H1 (cell line): Measurements from ENCODE around the gene MOB1B. TPM values are rescaled to one million over a fixed set of nuclear protein-coding genes. Genes with fewer than 3 reads are reported as not detected.
"Not testable (repeated sequence)": the region's sequence is repeated elsewhere in the genome, so short reads cannot be mapped to it uniquely, and the experiment has no call there.

Experiments
- CTCF ChIA-PET: fragments of 300-600 bp; sonication (Branson Sonifier 250); formaldehyde crosslinking; loops from one replicate; lab custom pipeline; 2021; ENCODE audit not compliant: partially characterized antibody; lab: Charles Lee
- POLR2A ChIA-PET: fragments of 300-600 bp; sonication (Branson Sonifier 250); formaldehyde crosslinking; loops from one replicate; lab custom pipeline; 2021; ENCODE audit warnings: inconsistent platforms; ENCODE audit not compliant: partially characterized antibody; lab: Charles Lee
- DNase-seq, 2 experiments: peaks; one replicate each; pipeline versions ENCODE4 v3.0.0 to v3.0.0-alpha.2; 2010 to 2022; ENCODE audit warnings: low spot score in 2 of 2, low read depth in 1 of 2, mixed read lengths in 1 of 2
- FAIRE-seq: peaks from 2 replicates; lab custom pipeline; 2011; peaks lifted over from hg19 to GRCh38; lab: Jason Lieb, UNC
- H2AFZ ChIP-seq: 2 replicates; pipeline ENCODE4 v1.8.1; 2012; ENCODE audit warnings: low read length, inconsistent platforms
- H2AK5ac ChIP-seq: 2 replicates; pipeline ENCODE4 v1.6.1; 2013; ENCODE audit warnings: low read depth, low read length
- H2BK120ac ChIP-seq: replicated peaks from 2 replicates; pipeline ENCODE3; 2013; ENCODE audit warnings: low read depth, low read length, inconsistent platforms
- H2BK12ac ChIP-seq: 2 replicates; pipeline ENCODE4 v1.6.1; 2013; ENCODE audit warnings: low read depth, low read length
- H2BK15ac ChIP-seq: 2 replicates; pipeline ENCODE4 v1.6.1; 2013; ENCODE audit warnings: low read length
- H2BK20ac ChIP-seq: 2 replicates; pipeline ENCODE4 v1.6.1; 2013; ENCODE audit warnings: low read length
- H2BK5ac ChIP-seq: 2 replicates; pipeline ENCODE4 v1.6.1; 2013; ENCODE audit warnings: low read depth, low read length
- H3K14ac ChIP-seq: 2 replicates; pipeline ENCODE4 v1.6.1; 2013; ENCODE audit warnings: inconsistent platforms; ENCODE audit not compliant: insufficient read length
- H3K18ac ChIP-seq: 2 replicates; pipeline ENCODE4 v1.6.1; 2013; ENCODE audit warnings: low read length; ENCODE audit errors: extremely low read depth
- H3K23ac ChIP-seq: 2 replicates; pipeline ENCODE4 v1.6.1; 2013; ENCODE audit warnings: inconsistent platforms; ENCODE audit not compliant: insufficient read length
- H3K23me2 ChIP-seq: 2 replicates; pipeline ENCODE4 v1.6.1; 2013; ENCODE audit warnings: low read depth, low read length
- H3K27ac ChIP-seq: 2 replicates; pipeline ENCODE4 v1.6.1; 2011; ENCODE audit warnings: low read depth, low read length, inconsistent platforms
- H3K27me3 ChIP-seq, 4 experiments: replicated peaks in 1 of 4; 1 replicate in 1 of 4; 2 replicates in 3 of 4; pipeline versions ENCODE4 v1.6.1 to v1.8.1; 2011 to 2013; ENCODE audit warnings: low read length in 3 of 4, mild to moderate bottlenecking in 3 of 4, inconsistent platforms in 2 of 4, mixed read lengths in 2 of 4, moderate library complexity in 1 of 4; ENCODE audit not compliant: control insufficient read depth in 3 of 4, insufficient read depth in 3 of 4; ENCODE audit errors: extremely low read depth in 1 of 4
- H3K36me3 ChIP-seq, 4 experiments: 2 replicates each; pipeline versions ENCODE4 v1.6.1 to v1.8.1; 2011 to 2013; ENCODE audit warnings: mild to moderate bottlenecking in 4 of 4, low read length in 3 of 4, moderate library complexity in 2 of 4, control low read depth in 1 of 4, inconsistent platforms in 1 of 4; ENCODE audit not compliant: insufficient read depth in 4 of 4, control insufficient read depth in 2 of 4
- H3K4ac ChIP-seq: replicated peaks from 2 replicates; pipeline ENCODE3; 2013; ENCODE audit warnings: low read length, low read depth, mixed read lengths, inconsistent platforms; ENCODE audit not compliant: insufficient read length
- H3K4me1 ChIP-seq, 4 experiments: replicated peaks in 1 of 4; 1 replicate in 1 of 4; 2 replicates in 3 of 4; pipeline versions ENCODE4 v1.6.1 to v1.8.1; 2011 to 2013; ENCODE audit warnings: low read length in 3 of 4, inconsistent platforms in 2 of 4, mixed read lengths in 1 of 4; ENCODE audit not compliant: insufficient read depth in 4 of 4, control insufficient read depth in 3 of 4
- H3K4me2 ChIP-seq, 2 experiments: 2 replicates each; pipeline versions ENCODE4 v1.6.1 to v1.8.1; 2011 to 2013; ENCODE audit warnings: low read depth in 2 of 2, low read length in 2 of 2, control low read depth in 1 of 2, inconsistent platforms in 1 of 2, mild to moderate bottlenecking in 1 of 2; ENCODE audit not compliant: insufficient read depth in 1 of 2
- H3K4me3 ChIP-seq, 4 experiments: fragments of 200-600, 300-600 bp in 1 of 4; sonication (generic), shearing (Covaris generic), sonication (Bioruptor Twin) in 1 of 4; 2 replicates each; pipeline versions ENCODE4 v1.5.1 to v1.8.1; 2011 to 2016; ENCODE audit warnings: low read length in 4 of 4, low read depth in 3 of 4, control low read depth in 2 of 4, inconsistent platforms in 2 of 4, mild to moderate bottlenecking in 2 of 4, mixed read lengths in 1 of 4, moderate library complexity in 1 of 4; ENCODE audit not compliant: insufficient read depth in 2 of 4; ENCODE audit errors: extremely low read depth in 1 of 4
- H3K56ac ChIP-seq: replicated peaks from 2 replicates; pipeline ENCODE3; 2013; ENCODE audit warnings: low read depth, mild to moderate bottlenecking, mixed read lengths, low read length, inconsistent platforms; ENCODE audit not compliant: insufficient read length
- H3K79me1 ChIP-seq: 2 replicates; pipeline ENCODE4 v1.6.1; 2013; ENCODE audit warnings: low read depth, low read length, control low read depth
- H3K79me2 ChIP-seq, 2 experiments: 2 replicates each; pipeline versions ENCODE4 v1.6.1 to v1.8.1; 2012 to 2013; ENCODE audit warnings: low read length in 2 of 2, mild to moderate bottlenecking in 2 of 2, inconsistent platforms in 1 of 2; ENCODE audit not compliant: insufficient read depth in 2 of 2, control insufficient read depth in 1 of 2
- H3K9ac ChIP-seq, 4 experiments: replicated peaks in 1 of 4; 1 replicate in 1 of 4; 2 replicates in 3 of 4; pipeline versions ENCODE4 v1.6.1 to v1.8.1; 2011 to 2013; ENCODE audit warnings: low read depth in 3 of 4, low read length in 3 of 4, control low read depth in 2 of 4, mild to moderate bottlenecking in 2 of 4, moderate library complexity in 2 of 4, inconsistent platforms in 1 of 4; ENCODE audit errors: extremely low read depth in 1 of 4
- H3K9me3 ChIP-seq, 2 experiments: 2 replicates each; pipeline versions ENCODE4 v1.6.1 to v1.8.1; 2012 to 2013; ENCODE audit warnings: mild to moderate bottlenecking in 2 of 2, moderate library complexity in 2 of 2, control low read depth in 1 of 2, inconsistent platforms in 1 of 2, low read depth in 1 of 2, low read length in 1 of 2, mixed read lengths in 1 of 2; ENCODE audit not compliant: insufficient read depth in 2 of 2
- H4K20me1 ChIP-seq, 2 experiments: replicated peaks in 1 of 2; 2 replicates each; pipeline versions ENCODE3 to v1.8.1; 2011 to 2013; ENCODE audit warnings: inconsistent platforms in 2 of 2, low read length in 2 of 2, mild to moderate bottlenecking in 1 of 2; ENCODE audit not compliant: insufficient read depth in 2 of 2, control insufficient read depth in 1 of 2
- H4K5ac ChIP-seq: 2 replicates; pipeline ENCODE4 v1.6.1; 2013; ENCODE audit warnings: low read length, low read depth, mixed read lengths, inconsistent platforms; ENCODE audit not compliant: insufficient read length
- H4K8ac ChIP-seq: 2 replicates; pipeline ENCODE4 v1.8.0; 2013; ENCODE audit warnings: mild to moderate bottlenecking, moderate library complexity, low read length, inconsistent platforms; ENCODE audit not compliant: insufficient read depth; ENCODE audit errors: extremely low read depth
- H4K91ac ChIP-seq: replicated peaks from 2 replicates; pipeline ENCODE3; 2013; ENCODE audit warnings: low read length, mixed read lengths, inconsistent platforms; ENCODE audit not compliant: insufficient read length
- WGBS, 2 experiments: shearing (Covaris generic) in 1 of 2; methylation state at CpG; one replicate each; pipeline versions ENCODE4 v1.1.6 to v1.1.7; 2013 to 2015; ENCODE audit warnings: low lambda C conversion rate in 2 of 2, mixed read lengths in 2 of 2, inconsistent platforms in 1 of 2, low coverage in 1 of 2, missing lambda C conversion rate in 1 of 2; ENCODE audit not compliant: insufficient replicate concordance in 2 of 2, insufficient coverage in 1 of 2, insufficient read length in 1 of 2; ENCODE audit errors: extremely low coverage in 1 of 2, missing lambda C conversion rate in 1 of 2; 5-methylcytosine and 5-hydroxymethylcytosine counted together
- polyA plus RNA-seq, 7 experiments: library from polyadenylated mRNA; depleted of rRNA in 3 of 7; stranded (reverse) in 5 of 7; unstranded in 2 of 7; fragments of >200 nt in 5 of 7; fragments of 200-250 nt in 2 of 7; gene quantifications; 1 replicate in 5 of 7; 2 replicates in 1 of 7; 4 replicates in 1 of 7; pipeline versions ENCODE4 v1.2.1 to v1.2.3, GENCODE V29; 2011 to 2013; ENCODE audit warnings: missing spikeins in 2 of 7, mixed read lengths in 2 of 7
- total RNA-seq: library from RNA; stranded (reverse); fragmentation: NEBNext Ultra II Directional; extraction: Animal tissue kit (Norgen Biotek cat#: 25700); gene quantifications from 2 replicates; pipeline ENCODE4 v1.2.1, GENCODE V29; 2021

MOB1B gene
- total and polyA plus RNA-seq, 2 of the 8 experiments (the other 6 are each of a cell fraction or from before 2014, with no cell fraction given), result 3.8 to 33.5 TPM

GRCh38 chr4:71001363-71001762, 99.2 kb downstream of the MOB1B start:
- H2BK15ac ChIP-seq, H2AFZ ChIP-seq, H3K9me3 ChIP-seq, H3K27ac ChIP-seq, H3K9ac ChIP-seq, H3K14ac ChIP-seq, H3K4me2 ChIP-seq, H2BK5ac ChIP-seq, H3K56ac ChIP-seq, H3K4me3 ChIP-seq, H3K79me1 ChIP-seq, H3K23me2 ChIP-seq, H3K27me3 ChIP-seq, DNase-seq, H2AK5ac ChIP-seq, H4K91ac ChIP-seq, H2BK12ac ChIP-seq, H4K8ac ChIP-seq, H4K20me1 ChIP-seq, H3K18ac ChIP-seq, H2BK120ac ChIP-seq, H4K5ac ChIP-seq, POLR2A ChIA-PET, H3K4ac ChIP-seq, FAIRE-seq, H3K23ac ChIP-seq, H2BK20ac ChIP-seq: not testable (repeated sequence)
- Histone ChIP-seq H3K4me1 (peaks cover 0 to 11% (median 7%) of the 10 kb centered on the region in 4 experiments; a peak in 6 of 7 replicates), H3K36me3 (peaks cover 0 to 15% (median 8%) of the 10 kb centered on the region in 4 experiments; a peak in 5 of 8 replicates), H3K79me2 (peaks cover 0 to 78% of the 10 kb centered on the region in 2 experiments; a peak in 3 of 4 replicates)
- 85% methylated on average over 4 of the region's 4 CpGs; no CpG with 5 or more reads in 1 of the 2 experiments for WGBS, 2 experiments
- CTCF ChIA-PET, result interaction anchor here (1.3 kb wide), 1 partner anchor 8 kb away, joined by 5 read pairs; no protein-coding TSS in a partner anchor
